HuH-7 (cell line): ENCODE results near the gene VPS9D1.

Experiments used
- DNase-seq: peaks from one replicate; pipeline ENCODE4 v3.0.0; 2011; ENCODE audit warnings: low spot score

VPS9D1 gene, protein sequence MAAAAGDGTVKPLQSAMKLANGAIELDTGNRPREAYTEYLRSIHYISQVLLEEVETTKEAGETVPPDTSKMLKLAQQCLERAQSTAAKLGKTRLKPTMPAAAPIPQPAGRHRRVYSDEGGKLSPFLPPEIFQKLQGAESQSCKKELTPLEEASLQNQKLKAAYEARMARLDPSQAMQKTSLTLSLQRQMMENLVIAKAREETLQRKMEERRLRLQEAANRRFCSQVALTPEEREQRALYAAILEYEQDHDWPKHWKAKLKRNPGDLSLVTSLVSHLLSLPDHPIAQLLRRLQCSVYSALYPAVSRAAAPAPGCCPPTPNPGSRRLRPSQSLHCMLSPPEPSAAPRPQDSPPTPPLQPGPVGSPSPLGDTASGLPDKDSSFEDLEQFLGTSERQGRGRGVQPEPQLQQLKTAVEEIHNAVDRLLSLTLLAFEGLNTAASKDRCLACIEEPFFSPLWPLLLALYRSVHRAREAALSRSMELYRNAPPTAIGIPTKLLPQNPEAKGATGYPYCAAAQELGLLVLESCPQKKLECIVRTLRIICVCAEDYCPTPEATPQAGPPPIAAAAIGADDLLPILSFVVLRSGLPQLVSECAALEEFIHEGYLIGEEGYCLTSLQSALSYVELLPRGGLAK

DNA sequence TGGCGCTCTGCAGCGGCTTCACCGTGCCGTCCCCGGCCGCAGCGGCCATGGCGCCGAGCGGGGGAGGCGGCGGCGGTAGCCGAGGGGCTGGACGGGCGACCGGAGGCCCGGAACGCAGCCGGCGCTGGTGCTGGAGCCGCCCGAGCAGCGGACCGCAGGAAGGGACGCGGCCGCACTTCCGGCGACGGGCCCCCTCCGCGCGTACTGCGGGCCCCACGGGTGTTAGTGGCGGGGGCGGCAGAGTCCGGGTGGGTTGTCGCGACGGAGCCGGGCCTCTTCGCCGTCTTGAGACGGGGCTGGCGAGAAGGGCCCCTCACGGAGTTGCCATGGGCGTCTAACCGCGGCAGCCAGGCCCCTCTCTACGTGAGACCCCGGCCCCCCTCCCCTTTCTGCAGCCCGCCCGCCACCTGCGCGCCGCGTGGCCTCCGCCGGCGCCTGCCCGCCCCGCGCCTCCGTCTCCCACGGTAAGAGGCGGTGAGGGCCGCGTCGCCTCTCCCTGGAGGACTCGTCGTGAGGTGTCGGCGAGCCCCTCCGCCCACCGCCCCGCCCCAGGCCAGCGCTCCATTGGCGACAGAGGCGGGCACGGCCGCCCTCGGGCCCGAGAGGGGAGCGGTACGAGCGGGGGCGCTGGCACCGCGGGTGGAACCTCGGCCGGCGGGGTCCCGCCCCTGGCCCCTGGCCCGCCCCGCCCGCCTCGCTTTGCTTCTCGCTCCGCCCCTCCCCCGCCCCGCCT, at the start of gene VPS9D1, which contains the start of gene ZNF276:
TSS of gene VPS9D1 (minus strand) at position 86 of the 733 bp plus-strand sequence. CDS start at position 49, 37 bp downstream.
TSS of gene ZNF276 (plus strand) at position 725 of the 733 bp plus-strand sequence. CDS start 104 bp downstream, outside the sequence.
- DNase-seq = peak; percentile 90

DNA sequence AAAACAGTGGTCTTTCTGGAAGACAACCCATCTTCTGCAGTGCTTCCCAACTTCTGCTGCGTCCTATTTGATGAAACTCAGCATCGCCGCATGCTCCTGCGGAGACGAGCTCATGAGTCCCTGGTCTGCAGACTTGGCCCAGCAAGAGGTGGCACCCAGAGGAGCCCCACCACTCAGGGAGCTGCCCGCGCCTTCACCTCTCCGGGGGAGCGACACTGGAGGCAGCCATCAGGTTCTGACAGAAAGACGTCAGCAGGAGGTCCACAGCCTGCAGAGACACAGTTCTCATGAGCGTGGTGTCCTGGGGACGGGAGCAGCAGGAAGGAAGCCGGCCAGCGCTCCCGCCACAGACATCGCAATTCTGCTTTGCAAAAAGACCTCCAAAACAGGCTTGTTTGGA, 49.7 kb upstream of the VPS9D1 start:
- DNase-seq = no peak

DNA sequence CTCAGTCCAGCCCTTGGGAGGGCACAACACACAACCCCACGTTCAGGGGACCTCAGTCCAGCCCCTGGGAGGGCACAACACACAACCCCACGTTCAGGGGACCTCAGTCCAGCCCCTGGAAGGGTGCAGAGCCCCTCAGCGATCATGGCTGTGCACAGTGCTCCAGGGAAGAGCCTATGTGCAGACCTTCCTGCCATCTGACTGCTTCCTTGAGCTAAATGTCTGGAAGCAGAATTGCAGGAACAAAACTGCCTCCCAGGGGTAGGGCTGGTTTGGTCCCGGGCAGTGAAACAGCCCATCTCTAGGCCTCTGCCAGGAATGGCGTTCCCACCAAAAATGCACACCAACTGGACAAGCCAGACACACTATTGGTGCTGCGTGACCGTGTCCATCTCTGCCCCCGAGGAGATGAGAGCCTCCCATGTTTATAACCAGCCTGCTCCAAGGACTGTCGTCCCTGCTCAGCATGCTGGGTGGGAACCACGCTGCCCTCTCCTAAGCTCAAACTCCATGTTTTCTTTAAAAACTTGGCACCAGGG, 44.7 kb upstream of the VPS9D1 start:
- DNase-seq = no peak

DNA sequence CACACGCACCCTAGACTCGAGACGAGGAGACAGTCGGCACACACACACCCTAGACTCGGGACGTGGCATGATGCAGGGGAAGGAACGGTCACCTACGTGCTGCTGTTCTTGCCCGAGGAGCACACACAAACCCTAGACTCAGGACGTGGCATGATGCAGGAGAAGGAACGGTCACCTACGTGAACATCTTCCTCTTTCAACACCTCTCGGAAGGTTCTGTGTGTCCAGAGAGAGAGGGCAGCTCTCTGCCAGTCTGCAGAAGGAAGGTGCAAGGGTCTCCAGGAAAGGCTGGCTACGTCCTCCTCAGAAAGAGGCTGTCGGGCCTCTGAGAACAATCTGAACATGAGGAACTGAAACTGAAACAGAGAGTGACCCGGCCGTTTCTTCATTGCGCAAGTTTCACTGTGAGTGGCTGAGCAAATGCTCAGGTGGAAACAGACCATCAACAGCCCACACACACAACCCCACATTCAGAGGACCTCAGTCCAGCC, 44.1 kb upstream of the VPS9D1 start:
- peak; percentile 49 for DNase-seq

DNA sequence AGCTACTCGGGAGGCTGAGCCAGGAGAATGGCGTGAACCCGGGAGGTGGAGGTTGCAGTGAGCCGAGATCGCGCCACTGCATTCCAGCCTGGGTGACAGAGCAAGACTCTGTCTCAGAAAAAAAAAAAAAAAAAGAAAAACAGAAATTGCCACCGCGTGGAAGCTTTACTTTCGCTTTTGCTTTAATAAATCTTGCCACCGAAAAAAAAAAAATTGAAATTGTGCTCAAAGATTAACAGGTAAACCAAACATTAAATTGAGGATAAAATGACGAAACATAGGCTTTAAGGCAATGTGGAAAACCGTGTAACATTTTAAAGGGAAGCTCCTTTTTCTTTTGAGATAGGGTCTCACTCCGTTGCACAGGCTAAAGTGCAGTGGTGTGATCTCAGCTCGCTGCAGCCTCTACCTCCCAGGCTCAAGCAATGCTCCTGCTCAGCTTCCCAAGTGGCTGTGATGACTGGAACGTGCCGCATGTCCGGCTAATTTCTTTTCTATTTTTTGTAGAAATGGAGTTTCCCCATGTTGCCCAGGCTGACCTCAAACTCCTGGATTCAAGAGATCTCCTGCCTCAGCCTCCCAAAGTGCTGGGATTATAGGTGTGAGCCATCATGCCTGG, 40.7 kb upstream of the VPS9D1 start:
- DNase-seq = no peak

DNA sequence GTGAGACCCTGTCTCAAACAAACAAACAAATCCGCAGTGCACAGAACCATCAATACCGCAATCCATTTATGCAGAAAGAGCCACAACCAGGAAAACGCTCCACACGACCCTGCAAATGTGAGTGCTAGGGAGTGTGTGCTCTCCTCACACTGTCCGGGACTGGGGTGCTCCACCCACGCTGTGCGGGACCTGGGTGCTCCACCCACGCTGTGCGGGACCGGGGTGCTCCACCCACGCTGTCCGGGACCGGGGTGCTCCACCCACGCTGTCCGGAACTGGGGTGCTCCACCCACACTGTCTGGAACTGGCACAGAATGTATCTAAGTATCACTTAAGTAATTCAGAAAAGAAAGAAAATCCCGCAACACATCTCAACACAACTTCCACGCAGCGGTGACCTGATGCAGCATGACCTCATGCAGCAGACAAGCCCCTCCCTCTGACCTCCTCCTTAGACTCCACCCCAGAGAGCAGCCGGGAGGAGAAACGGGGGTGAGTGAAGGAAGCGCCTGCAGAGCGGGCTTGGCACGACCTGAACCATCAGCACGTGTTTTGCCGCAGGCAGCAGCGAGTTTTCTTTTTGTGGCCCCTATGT, 39.1 kb upstream of the VPS9D1 start:
- DNase-seq = no peak

DNA sequence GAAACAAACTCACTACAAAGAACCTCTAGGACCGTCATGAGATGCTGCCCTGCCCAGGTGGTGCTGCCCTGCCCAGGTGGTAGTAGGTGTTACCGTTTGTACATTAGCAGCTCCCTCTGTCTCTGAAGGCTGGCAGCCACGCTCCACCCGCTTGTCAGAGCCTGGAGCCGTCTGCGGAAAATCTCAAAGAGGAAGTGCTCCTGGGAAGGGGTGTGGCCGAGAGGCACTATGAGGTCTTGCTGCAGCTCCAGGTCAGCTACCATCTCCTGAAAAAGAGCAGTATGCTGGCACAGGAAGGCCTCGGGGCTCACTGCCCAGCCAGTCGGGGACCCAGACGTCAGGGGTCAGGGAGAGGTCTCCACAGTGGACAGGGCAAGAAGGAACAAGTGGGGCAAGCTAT, 28.9 kb upstream of the VPS9D1 start:
- DNase-seq = no peak

DNA sequence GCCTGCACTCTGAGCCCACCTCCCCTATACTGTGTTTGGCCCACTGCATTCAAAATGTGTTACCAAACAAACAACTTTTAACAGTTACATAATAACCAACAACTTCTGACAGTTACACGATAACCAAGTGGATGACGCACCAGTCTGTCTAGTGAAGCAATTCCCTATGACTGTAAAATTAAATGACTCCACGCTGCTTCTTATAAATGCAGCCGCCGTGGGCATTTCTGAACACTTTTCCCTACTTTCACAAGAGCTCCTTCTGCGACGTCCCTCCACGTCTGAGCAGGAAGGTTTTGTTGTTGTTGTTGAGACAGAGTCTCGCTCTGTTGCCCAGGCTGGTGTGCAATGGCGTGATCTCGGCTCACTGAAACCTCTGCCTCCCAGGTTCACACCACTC, 28.2 kb upstream of the VPS9D1 start:
- DNase-seq = no peak

DNA sequence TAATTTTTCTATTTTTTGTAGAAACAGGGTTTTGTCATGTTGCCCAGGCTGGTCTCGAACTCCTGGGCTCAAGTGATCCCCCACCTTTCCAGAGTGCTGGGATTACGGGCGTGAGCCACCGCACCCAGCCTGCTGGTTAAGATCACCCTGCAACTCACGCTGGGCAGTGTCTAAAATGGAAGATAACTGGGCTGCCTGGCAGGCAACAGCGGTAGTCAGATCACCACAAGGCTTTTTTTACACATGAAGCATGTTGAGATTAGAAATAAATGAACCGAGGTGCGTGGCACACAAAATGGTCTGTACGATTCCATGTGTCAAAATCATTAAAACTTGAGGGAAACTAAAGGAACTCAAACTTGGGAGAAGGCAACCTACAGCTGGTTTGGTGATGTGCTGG, 27.4 kb upstream of the VPS9D1 start:
- no peak for DNase-seq

DNA sequence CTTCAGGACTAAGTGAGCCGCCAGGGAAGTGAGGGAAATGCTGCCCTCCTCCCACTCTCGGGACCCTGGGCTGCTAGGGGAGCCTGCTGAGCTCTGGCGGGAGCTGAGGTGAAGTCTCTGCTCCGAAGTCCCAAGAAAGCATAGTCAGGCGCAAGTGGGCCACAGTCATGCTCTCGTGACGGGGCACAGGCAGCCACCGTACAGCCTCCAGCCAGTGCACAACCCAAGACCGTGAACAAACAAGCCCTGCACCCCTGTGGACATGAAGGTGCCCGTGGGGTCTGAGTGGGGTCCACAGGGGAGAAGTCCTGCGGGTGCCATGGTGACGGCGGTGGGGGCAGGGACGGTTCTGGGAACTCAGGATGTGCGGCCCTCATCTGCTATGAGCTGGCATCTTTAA, 25.3 kb upstream of the VPS9D1 start:
- no peak for DNase-seq

DNA sequence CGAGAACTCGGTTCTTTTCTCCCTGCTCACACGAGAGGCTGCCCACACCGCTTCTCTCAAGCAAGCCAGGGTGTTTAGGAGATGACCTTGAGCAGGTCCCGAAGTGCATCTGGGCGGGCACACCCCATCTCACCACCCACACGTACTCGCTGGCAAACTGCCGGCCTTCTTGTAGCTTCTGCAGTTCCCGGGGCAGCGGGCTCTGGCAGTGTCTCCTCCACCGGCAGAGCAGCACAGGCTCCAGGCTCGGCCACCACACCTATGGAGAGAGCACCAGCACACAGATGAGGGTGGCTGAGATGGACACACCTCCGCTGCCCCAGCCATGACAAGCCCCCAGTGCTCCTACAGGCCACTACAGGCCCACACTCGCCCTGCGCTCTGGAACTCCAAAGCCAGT, 24.1 kb upstream of the VPS9D1 start:
- no peak for DNase-seq

DNA sequence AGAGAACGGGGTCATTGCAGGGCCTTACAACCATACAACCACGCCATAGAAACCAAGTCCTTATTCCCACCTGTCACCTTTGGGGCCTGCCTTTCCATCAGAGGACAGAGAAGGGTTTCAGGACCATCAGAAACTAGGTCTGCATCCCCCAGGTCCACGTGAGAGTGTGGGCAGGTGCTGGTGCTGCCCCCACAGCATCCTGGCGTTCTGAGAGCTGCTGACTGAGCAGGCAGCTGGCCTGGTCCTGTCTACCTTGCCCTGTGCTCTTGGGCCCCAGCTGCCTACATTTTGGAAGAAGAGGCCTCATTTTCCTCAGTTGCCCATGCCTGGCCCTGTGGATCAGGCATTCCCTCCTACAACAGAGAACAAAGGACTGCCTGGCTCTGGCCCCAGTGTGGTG, 22.2 kb upstream of the VPS9D1 start:
- no peak for DNase-seq

DNA sequence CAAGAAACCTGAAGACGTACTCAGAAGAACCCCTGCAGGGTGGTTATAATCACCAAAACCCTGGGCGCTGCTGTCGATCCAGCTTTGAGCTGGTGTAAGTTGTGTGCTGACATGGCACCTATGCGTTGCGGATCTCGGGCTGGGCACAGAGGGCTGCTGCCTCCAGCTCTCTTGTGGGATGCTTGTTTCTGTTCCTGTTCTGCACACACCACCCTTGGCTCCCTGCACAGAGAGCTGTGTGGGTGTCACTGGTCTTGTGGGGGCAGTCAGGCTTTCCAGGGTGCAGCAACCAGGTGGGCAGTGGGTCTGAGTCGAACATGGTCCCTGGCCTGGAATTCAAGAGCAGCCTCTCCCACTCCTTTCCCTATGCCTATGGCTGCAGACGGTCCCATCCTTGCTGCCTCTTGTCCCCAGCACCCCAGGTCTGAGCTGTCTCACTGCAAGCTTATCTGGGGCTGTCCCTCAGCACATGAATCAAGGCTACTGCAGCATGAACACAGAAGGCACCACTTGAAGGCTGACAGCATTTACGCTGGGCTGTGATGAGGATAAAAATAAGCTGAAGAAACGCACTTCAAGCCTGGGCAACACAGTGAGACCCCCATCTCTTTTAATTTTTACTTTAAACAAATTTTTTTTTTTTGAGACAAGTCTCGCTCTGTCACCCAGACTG, 20.8 kb upstream of the VPS9D1 start:
- no peak for DNase-seq

DNA sequence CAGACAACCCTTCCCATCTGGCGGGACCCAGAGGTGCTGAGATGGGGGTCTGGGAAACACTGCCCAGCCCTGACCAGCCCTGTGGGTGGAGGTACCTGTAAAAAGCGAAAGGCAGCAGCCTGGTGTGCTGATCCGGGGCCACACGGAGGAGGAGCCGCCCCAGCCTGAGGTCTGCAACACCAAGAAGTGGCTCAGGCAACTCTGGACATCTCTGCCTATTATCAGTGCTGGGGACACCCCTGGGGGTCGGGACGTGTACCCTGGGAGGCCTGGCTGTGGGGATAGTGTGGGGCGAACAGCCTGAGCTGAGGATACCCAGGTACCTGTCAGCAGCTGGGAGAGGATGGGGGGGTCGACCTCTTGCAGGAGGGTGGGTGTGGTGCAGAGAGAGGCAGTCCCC, 18.7 kb upstream of the VPS9D1 start:
- DNase-seq = no peak

DNA sequence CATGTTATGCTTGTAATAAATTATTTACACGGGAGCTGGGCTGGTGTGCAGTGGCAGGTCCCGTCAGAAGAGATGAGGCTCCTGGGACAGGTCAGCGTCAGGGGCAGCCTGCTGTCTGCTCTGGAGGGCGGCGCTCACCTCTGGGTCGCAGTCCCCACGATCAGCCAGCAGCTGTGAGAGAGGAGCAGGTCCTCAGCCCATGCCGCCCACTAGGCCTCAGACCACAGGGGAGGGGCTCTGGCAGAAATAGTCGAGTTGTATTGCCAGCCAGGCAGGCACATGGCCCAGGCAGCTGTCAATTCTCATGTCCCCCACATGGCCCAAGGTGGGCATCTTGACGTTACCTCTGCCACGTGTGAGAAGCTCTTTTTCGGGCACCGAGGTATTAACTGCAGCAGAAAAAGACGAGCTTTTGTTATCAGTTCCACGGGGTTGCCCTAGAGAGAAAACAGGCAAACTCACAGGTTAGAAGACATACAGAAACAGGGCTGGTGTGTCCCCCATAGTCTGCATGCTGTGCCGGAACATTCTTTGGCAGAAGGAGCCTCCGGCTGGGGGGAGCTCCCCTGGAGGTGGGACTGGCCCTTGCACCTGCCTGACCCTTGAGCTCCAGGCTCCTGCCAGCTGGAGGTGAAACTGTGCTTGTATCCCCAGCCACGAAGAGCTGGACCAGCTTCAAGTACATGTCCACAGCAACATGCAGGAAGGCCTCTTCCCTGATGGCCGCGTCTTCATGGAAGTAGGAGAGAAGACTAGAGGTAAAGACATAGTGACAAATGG, 18.0 kb upstream of the VPS9D1 start:
- DNase-seq = no peak

DNA sequence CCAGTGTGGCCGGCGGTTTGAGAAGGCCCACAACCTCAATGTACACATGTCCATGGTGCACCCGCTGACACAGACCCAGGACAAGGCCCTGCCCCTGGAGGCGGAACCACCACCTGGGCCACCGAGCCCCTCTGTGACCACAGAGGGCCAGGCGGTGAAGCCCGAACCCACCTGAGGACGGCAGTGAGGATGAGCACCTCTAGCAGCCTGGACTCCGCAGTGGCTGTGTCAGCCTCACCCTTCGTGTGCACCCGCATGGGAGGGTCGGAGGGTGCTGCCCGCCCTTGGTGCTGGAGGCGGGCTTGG, 17.3 kb upstream of the VPS9D1 start:
- DNase-seq = no peak

DNA sequence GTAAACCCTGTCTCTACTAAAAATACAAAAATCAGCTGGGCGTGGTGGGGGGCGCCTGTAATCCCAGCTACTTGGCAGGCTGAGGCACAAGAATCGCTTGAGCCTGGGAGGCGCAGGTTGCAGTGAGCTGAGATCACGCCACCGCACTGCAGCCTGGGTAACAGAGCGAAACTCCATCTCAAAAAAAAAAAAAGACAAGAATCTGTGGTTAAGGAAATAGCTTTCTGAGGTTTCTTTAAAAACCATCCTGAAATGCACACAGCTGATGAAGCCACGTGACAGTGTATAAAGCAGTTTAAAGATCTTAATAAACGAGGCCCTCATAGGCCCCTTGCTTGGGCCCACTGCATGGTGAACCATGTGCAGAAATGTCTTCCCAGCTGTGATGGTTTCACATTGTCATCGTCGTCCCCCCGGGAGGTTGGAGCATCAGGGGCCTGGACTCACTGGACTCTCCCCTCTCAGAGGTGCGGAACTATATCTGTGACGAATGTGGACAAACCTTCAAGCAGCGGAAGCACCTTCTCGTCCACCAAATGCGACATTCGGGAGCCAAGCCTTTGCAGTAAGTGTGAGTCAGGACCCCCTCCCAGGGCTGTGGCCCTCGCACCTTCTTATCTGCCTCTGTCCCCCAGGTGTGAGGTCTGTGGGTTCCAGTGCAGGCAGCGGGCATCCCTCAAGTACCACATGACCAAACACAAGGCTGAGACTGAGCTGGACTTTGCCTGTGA, 16.8 kb upstream of the VPS9D1 start:
- DNase-seq = no peak

DNA sequence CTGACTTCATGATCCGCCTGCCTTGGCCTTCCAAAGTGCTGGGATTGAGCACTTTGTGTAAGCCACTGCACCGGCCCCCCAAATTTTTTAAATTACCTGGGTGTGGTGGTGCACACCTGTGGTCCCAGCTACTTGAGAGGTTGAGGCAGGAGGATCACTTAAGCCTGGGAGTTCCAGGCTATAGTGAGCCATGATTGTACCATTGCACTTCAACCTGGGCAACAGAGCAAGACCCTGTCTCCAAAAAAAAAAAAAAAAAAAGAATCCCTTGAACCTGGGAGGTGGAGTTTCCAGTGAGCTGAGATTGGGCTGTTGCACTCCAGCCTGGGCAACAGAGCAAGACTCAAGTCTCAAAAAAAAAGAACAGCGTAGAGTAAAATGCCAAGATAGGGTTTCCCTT, 15.9 kb upstream of the VPS9D1 start:
- no peak for DNase-seq

DNA sequence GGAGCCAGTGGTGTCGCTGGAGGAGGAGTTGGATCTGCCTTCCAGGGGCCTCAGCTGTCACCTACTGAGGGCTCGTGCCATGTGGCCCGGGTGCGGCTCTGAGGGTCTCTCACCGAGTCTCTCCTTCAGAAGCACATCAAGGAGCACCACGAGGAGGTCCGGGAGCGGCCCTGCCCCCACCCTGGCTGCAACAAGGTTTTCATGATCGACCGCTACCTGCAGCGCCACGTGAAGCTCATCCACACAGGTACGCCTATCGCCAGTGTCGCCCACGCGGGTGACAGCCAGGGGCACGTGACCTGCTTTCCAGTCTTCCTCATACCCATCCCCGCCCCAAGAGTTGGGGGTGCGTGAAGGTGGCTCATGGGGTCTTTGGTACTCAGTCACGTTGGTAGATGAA, 13.1 kb upstream of the VPS9D1 start:
- no peak for DNase-seq

DNA sequence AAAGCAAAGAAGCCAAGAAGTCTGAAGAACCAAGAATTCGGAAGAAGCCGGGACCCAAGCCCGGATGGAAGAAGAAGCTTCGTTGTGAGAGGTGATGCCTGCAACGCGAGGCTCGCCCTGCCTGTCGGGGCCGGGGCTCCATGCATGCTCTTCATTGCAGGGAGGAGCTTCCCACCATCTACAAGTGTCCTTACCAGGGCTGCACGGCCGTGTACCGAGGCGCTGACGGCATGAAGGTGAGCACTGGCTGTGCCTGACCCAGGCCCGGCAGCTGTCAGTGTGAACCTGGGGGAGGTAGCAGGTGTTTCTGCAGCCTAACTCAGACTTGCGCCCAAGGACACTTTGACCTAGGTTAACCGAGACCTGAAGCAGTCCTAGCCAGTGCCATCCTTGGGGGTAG, 12.6 kb upstream of the VPS9D1 start:
- no peak for DNase-seq
